ENCODE data around the gene TRIM25.

The TRIM25 gene

DNA sequence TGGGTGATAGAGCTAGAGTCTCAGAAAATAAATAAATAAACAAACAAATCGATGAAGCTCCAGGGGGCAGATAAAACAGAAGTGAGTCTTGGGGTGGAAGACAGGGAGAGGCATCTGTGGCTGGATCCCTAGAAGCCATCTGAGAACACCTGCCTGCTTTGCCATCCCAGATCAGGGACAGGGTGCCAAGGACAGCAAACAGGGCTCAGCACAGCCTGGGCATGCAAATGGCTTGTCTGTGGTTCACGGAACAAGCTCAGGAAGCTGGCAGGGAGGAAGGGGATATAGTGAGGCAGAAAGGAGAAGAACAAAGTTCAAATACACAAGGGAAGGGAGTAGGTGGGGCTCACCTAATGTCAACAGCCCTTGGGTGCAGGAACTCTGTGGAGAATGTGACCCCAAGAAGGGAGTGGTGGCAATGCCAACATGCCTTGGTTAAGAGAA lies 27.5 kb downstream of the TRIM25 start:
- TF ChIP-seq ARNT (IDR thresholded peaks at IDR 0.05) (no peak), CTBP1 (IDR thresholded peaks at IDR 0.05; ENCODE audit: borderline replicate concordance) (no peak), SP1 (IDR thresholded peaks at IDR 0.05) (no peak), HDGF (IDR thresholded peaks at IDR 0.05; ENCODE audit: borderline replicate concordance) (no peak), FOXA1 (IDR thresholded peaks at IDR 0.05) (no peak), SUZ12 (IDR thresholded peaks at IDR 0.05) (no peak), ZNF384 (IDR thresholded peaks at IDR 0.05) (no peak), ELF4 (IDR thresholded peaks at IDR 0.05) (no peak), FOXK2 (IDR thresholded peaks at IDR 0.05) (no peak), L3MBTL2 (conservative IDR thresholded peaks at IDR 0.05) (no peak), TARDBP (IDR thresholded peaks at IDR 0.05) (no peak)
- TF ChIP-seq, protein P1, sequence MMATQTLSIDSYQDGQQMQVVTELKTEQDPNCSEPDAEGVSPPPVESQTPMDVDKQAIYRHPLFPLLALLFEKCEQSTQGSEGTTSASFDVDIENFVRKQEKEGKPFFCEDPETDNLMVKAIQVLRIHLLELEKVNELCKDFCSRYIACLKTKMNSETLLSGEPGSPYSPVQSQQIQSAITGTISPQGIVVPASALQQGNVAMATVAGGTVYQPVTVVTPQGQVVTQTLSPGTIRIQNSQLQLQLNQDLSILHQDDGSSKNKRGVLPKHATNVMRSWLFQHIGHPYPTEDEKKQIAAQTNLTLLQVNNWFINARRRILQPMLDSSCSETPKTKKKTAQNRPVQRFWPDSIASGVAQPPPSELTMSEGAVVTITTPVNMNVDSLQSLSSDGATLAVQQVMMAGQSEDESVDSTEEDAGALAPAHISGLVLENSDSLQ (IDR thresholded peaks at IDR 0.05), result no peak
- POLR2A ChIA-PET, result no interaction called here
- no peak for DNase-seq (ENCODE audit: extremely low spot score)
- CTCF ChIA-PET, result no interaction called here

DNA sequence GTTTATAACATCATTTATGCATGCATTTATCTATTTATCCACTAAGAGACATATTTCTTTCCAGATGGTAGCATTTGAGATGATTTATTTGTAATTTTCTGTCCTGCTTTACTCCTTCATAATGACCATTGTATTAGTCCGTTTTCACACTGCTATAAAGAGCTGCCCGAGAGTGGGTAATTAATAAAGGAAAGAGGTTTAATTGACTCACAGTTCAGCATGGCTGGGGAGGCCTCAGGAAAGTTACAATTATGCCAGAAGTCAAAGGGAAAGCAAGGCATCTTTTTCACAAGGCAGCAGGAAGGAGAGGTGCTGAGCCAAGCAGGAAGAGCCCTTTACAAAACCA lies 28.6 kb downstream of the TRIM25 start:
- ChIA-PET POLR2A (no interaction called here), CTCF (no interaction called here)
- no peak for TF ChIP-seq SUZ12 (IDR thresholded peaks at IDR 0.05)
- TF ChIP-seq FOXK2 (IDR thresholded peaks at IDR 0.05), result no peak
- TF ChIP-seq FOXA1 (IDR thresholded peaks at IDR 0.05), result no peak
- TF ChIP-seq, protein P1 (IDR thresholded peaks at IDR 0.05), result no peak
- TF ChIP-seq ZNF384 (IDR thresholded peaks at IDR 0.05), result no peak
- no peak for TF ChIP-seq SP1 (IDR thresholded peaks at IDR 0.05)
- no peak for TF ChIP-seq BHLHE40 (IDR thresholded peaks at IDR 0.05; ENCODE audit: borderline replicate concordance)
- TF ChIP-seq ELF4 (IDR thresholded peaks at IDR 0.05), result no peak
- no peak for TF ChIP-seq TARDBP (IDR thresholded peaks at IDR 0.05)
- TF ChIP-seq FOXM1 (IDR thresholded peaks at IDR 0.05; ENCODE audit: borderline replicate concordance), result no peak
- no peak for DNase-seq (ENCODE audit: extremely low spot score)

GRCh38 chr17:56884483-56885311 lies 29.2 kb downstream of the TRIM25 start:
- CTCF ChIA-PET, result interaction anchor here (0.5 to 0.7 kb wide), 2 partner anchors 57 to 96 kb away, joined by 3 to 7 read pairs; no protein-coding TSS in a partner anchor
- TF ChIP-seq L3MBTL2 (conservative IDR thresholded peaks at IDR 0.05), result no peak
- POLR2A ChIA-PET, result no interaction called here
- no peak for DNase-seq (ENCODE audit: extremely low spot score)

DNA sequence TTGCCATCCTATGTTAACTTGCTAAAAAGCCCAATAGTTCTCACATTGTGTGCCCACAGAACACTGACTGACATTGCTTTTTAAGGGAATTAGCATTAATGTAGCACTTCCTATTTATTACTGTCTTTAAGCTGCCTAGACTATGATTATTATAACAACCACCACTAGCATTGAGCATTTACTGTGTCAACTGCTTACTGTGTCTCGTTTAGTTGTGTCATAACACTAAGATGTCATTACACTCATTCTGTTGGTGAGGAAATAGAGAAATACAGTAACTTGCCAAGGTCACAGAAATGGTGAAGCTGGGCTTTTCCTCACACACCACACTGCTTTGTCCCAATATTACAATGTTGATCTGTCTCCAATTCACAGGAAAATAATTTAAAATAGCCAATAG lies 30.2 kb downstream of the TRIM25 start:
- CTCF ChIA-PET, result interaction anchor here (0.7 kb wide), 1 partner anchor 97 kb away, joined by 3 read pairs; no protein-coding TSS in a partner anchor

DNA sequence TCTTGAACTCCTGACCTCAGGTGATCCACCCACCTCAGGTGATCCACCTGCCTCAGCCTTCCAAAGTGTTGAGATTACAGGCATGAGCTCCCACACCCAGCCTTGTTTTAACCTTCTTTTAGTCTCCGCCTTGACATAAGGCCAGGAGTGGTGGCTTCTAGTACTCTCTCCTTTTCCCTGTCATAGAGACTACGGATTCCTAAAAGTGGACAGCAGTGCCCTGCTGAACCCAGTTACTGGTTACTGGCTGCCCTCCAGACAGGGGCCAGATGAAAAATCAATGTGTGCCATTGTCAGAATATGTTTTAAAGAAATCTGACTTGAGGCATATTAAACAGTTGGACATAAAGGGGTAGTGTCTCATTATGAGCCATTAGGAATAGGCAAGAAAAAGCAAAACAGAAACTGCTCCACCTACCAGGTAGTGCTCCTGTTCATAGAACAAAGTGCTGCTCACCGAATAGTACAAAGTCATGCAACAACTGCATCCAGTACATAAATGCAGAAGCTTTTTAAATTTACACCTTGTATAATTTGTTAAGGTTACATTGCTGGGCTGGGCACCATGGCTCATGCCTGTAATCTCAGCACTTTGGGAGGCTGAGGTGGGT lies 32.1 kb downstream of the TRIM25 start:
- no peak for DNase-seq (ENCODE audit: extremely low spot score)
- ChIA-PET CTCF (no interaction called here), POLR2A (no interaction called here)
- TF ChIP-seq ZNF384 (IDR thresholded peaks at IDR 0.05) (no peak), SP1 (IDR thresholded peaks at IDR 0.05) (no peak), CTBP1 (IDR thresholded peaks at IDR 0.05; ENCODE audit: borderline replicate concordance) (no peak), HDGF (IDR thresholded peaks at IDR 0.05; ENCODE audit: borderline replicate concordance) (no peak), ELF4 (IDR thresholded peaks at IDR 0.05) (no peak), FOXK2 (IDR thresholded peaks at IDR 0.05) (no peak), TARDBP (IDR thresholded peaks at IDR 0.05) (no peak), FOXM1 (IDR thresholded peaks at IDR 0.05; ENCODE audit: borderline replicate concordance) (no peak), FOXA1 (IDR thresholded peaks at IDR 0.05) (no peak), NFRKB (IDR thresholded peaks at IDR 0.05) (no peak), BHLHE40 (IDR thresholded peaks at IDR 0.05; ENCODE audit: borderline replicate concordance) (no peak), ARNT (IDR thresholded peaks at IDR 0.05) (no peak), SUZ12 (IDR thresholded peaks at IDR 0.05) (no peak), L3MBTL2 (conservative IDR thresholded peaks at IDR 0.05) (no peak), LEF1 (IDR thresholded peaks at IDR 0.05; ENCODE audit: borderline replicate concordance) (no peak)
- TF ChIP-seq, protein P1 (IDR thresholded peaks at IDR 0.05), result no peak

More for the DNA sequence above, 30.2 kb downstream of the TRIM25 start:
- DNase-seq (ENCODE audit: extremely low spot score), result no peak
- POLR2A ChIA-PET, result interaction anchor here (0.5 kb wide), 1 partner anchor 13 kb away, joined by 4 read pairs; no protein-coding TSS in a partner anchor
- no peak for TF ChIP-seq HDGF (IDR thresholded peaks at IDR 0.05; ENCODE audit: borderline replicate concordance)
- TF ChIP-seq ZNF384 (IDR thresholded peaks at IDR 0.05), result no peak
- TF ChIP-seq BHLHE40 (IDR thresholded peaks at IDR 0.05; ENCODE audit: borderline replicate concordance), result no peak
- TF ChIP-seq SP1 (IDR thresholded peaks at IDR 0.05), result no peak
- no peak for TF ChIP-seq SUZ12 (IDR thresholded peaks at IDR 0.05)
- TF ChIP-seq L3MBTL2 (conservative IDR thresholded peaks at IDR 0.05), result no peak
- no peak for TF ChIP-seq FOXK2 (IDR thresholded peaks at IDR 0.05)
- no peak for TF ChIP-seq FOXM1 (IDR thresholded peaks at IDR 0.05; ENCODE audit: borderline replicate concordance)
- TF ChIP-seq CTBP1 (IDR thresholded peaks at IDR 0.05; ENCODE audit: borderline replicate concordance), result no peak
- no peak for TF ChIP-seq ELF4 (IDR thresholded peaks at IDR 0.05)
- TF ChIP-seq, protein P1 (IDR thresholded peaks at IDR 0.05), result no peak
- no peak for TF ChIP-seq ARNT (IDR thresholded peaks at IDR 0.05)
- no peak for TF ChIP-seq NFRKB (IDR thresholded peaks at IDR 0.05)
- TF ChIP-seq FOXA1 (IDR thresholded peaks at IDR 0.05), result no peak
- TF ChIP-seq LEF1 (IDR thresholded peaks at IDR 0.05; ENCODE audit: borderline replicate concordance), result no peak
- TF ChIP-seq TARDBP (IDR thresholded peaks at IDR 0.05), result no peak

Measured in HEK293T (cell line).